Peyer's patch (tissue), 4 donors: ENCODE measurements around the gene SERGEF.

Source experiments
- POLR2A ChIP-seq, 2 donors: fragments of 450-650 bp; IDR thresholded peaks; one replicate each; pipeline ENCODE4 v1.5.1; 2017; ENCODE audit warnings: antibody characterized with exemption in 2 of 2, mild to moderate bottlenecking in 2 of 2, moderate library complexity in 2 of 2
- TF ChIP-seq, protein P1 (sequence below), 6 experiments: fragments of 450-650 bp in 4 of 6; fragments of 200-600 bp in 2 of 6; sonication (generic) in 1 of 6; IDR thresholded peaks; one replicate each; pipeline ENCODE4 v1.5.1; 2017 to 2019; ENCODE audit warnings: antibody characterized with exemption in 6 of 6, mild to moderate bottlenecking in 3 of 6, moderate library complexity in 1 of 6

DNA sequence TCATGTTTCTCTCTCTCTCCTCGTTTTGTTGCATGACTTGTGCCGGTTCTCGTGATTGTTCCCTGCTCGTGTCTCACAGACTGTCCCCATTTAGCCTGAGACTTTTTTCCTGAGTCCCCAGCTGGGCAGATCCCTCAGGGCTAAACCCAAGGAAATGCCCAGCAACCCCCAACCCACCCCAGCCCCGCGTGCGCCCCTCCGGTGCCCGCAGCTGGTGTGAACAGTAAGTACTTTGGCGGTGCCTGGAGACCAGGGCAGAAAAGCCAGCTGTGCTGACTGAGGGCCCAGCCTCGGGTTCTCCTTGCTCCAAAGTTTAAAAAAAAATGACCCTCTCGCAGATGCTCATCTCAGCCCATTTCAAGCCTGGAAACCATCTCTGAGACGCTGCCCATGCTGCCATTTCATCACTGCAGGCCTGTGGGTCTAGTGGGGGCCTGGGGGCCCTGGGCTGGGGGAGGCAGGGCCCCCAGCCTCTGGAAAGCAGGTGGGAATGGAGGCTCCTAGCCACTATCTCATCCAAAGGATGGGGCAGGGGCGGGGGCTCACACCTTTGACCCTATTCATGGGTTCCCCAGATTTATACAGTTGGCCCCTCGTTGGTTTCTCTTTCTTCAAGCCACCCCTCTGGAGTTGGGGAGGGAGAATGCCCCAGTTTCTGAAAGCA lies 236.5 kb downstream of the SERGEF start:
- no peak for TF ChIP-seq POLR2A (IDR thresholded peaks at IDR 0.05)
- TF ChIP-seq, protein P1, sequence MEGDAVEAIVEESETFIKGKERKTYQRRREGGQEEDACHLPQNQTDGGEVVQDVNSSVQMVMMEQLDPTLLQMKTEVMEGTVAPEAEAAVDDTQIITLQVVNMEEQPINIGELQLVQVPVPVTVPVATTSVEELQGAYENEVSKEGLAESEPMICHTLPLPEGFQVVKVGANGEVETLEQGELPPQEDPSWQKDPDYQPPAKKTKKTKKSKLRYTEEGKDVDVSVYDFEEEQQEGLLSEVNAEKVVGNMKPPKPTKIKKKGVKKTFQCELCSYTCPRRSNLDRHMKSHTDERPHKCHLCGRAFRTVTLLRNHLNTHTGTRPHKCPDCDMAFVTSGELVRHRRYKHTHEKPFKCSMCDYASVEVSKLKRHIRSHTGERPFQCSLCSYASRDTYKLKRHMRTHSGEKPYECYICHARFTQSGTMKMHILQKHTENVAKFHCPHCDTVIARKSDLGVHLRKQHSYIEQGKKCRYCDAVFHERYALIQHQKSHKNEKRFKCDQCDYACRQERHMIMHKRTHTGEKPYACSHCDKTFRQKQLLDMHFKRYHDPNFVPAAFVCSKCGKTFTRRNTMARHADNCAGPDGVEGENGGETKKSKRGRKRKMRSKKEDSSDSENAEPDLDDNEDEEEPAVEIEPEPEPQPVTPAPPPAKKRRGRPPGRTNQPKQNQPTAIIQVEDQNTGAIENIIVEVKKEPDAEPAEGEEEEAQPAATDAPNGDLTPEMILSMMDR (IDR thresholded peaks at IDR 0.05), result no peak
